ENCODE data around the gene CBLB.

CBLB gene

GRCh38 chr3:105877336-105877910 is 8.6 kb upstream of the CBLB start:
- Histone ChIP-seq H3K4me1 (ENCODE audit: control insufficient read depth, insufficient read depth, low read length) (no peaks in the 10 kb centered on the region), H3K36me3 (ENCODE audit: control insufficient read depth, insufficient read depth, low read length) (no peaks in the 10 kb centered on the region), H3K27me3 (ENCODE audit: control insufficient read depth, insufficient read depth, low read length, poor library complexity, severe bottlenecking) (no peaks in the 10 kb centered on the region), H3K27ac (ENCODE audit: insufficient read depth, low read depth, low read length, poor library complexity, severe bottlenecking) (no peak overlapping the region), H3K4me3 (ENCODE audit: insufficient read depth, low read depth, low read length) (no peak overlapping the region), H3K9me3 (ENCODE audit: control insufficient read depth, low read length) (no peaks in the 10 kb centered on the region)
- WGBS, 2 experiments = 100% methylated on average over 1 of the region's 1 CpG; no CpG with 5 or more reads in 1 of the 2 experiments

DNA sequence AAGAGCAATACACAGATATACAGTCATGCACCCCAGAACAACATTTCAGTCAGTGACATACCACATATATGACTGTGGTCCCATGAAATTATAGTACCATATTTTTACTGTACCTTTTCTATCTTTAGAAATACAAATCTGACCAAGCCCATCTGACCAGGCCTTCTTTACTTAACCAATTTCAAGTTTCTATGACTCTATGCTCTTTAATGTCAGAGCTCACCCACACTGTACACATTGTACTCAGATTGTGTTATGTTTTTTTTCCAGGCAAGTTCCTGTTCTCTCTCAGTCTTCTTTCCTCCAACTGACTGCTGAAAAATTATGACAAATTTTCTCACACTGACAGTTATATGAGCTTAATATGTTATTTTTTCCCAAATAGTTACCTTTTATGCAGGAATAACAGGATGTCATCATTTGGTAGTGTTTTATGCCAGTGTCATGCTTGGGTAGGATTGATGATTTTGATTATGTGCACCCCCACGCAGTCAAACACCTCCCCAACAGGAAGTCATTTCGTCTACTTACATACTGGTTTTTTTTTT is 8.0 kb upstream of the CBLB start:
- H3K27me3 ChIP-seq (ENCODE audit: control insufficient read depth, insufficient read depth, low read length, poor library complexity, severe bottlenecking) = no peaks in the 10 kb centered on the region
- H3K36me3 ChIP-seq (ENCODE audit: control insufficient read depth, insufficient read depth, low read length) = no peaks in the 10 kb centered on the region
- no peaks in the 10 kb centered on the region for H3K9me3 ChIP-seq (ENCODE audit: control insufficient read depth, low read length)
- H3K27ac ChIP-seq (ENCODE audit: insufficient read depth, low read depth, low read length, poor library complexity, severe bottlenecking) = no peak overlapping the region
- peaks cover under 1% of the 10 kb centered on the region for H3K4me1 ChIP-seq (ENCODE audit: control insufficient read depth, insufficient read depth, low read length)
- no peak overlapping the region for H3K4me3 ChIP-seq (ENCODE audit: insufficient read depth, low read depth, low read length)
- WGBS, 2 experiments = 100% methylated on average over 1 of the region's 2 CpGs; no CpG with 5 or more reads in 1 of the 2 experiments

- Histone ChIP-seq H3K4me1 (ENCODE audit: control insufficient read depth, insufficient read depth, low read length) (peaks cover 20% of the 10 kb centered on the region), H3K27me3 (ENCODE audit: control insufficient read depth, insufficient read depth, low read length, poor library complexity, severe bottlenecking) (no peaks in the 10 kb centered on the region), H3K4me3 (ENCODE audit: insufficient read depth, low read depth, low read length) (peak overlapping the region; percentile 96), H3K9me3 (ENCODE audit: control insufficient read depth, low read length) (no peaks in the 10 kb centered on the region), H3K36me3 (ENCODE audit: control insufficient read depth, insufficient read depth, low read length) (no peaks in the 10 kb centered on the region), H3K27ac (ENCODE audit: insufficient read depth, low read depth, low read length, poor library complexity, severe bottlenecking) (peak overlapping the region; percentile 93)
- 77 to 79% methylated on average over 4 to 5 of the region's 6 CpGs for WGBS, 2 experiments
Measured at GRCh38 chr3:105869861-105870755, 1.3 kb upstream of the CBLB start.

DNA sequence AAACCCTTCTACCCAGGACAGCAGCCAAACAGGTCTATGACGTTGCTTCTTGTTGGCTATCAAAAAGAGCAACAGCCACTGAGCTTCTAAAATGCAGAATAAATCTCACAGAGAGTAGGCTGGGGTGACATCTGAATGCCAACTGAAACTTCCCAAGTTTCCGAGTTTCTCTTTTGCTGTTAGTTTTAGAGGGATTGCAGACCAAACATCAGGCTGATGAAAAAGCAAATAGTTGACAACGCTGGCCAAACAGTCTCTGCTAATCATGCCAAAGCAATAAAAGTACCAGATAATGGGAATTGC is 670 bp upstream of the CBLB start:
- H3K36me3 ChIP-seq (ENCODE audit: control insufficient read depth, insufficient read depth, low read length) = no peaks in the 10 kb centered on the region
- H3K4me1 ChIP-seq (ENCODE audit: control insufficient read depth, insufficient read depth, low read length) = peaks cover 20% of the 10 kb centered on the region
- H3K9me3 ChIP-seq (ENCODE audit: control insufficient read depth, low read length) = no peaks in the 10 kb centered on the region
- H3K27ac ChIP-seq (ENCODE audit: insufficient read depth, low read depth, low read length, poor library complexity, severe bottlenecking) = peak overlapping the region; percentile 93
- no peaks in the 10 kb centered on the region for H3K27me3 ChIP-seq (ENCODE audit: control insufficient read depth, insufficient read depth, low read length, poor library complexity, severe bottlenecking)
- whole genome bisulfite sequencing, 2 experiments = 11 to 17% methylated on average over 3 of the region's 3 CpGs
- peak overlapping the region; percentile 96 for H3K4me3 ChIP-seq (ENCODE audit: insufficient read depth, low read depth, low read length)

DNA sequence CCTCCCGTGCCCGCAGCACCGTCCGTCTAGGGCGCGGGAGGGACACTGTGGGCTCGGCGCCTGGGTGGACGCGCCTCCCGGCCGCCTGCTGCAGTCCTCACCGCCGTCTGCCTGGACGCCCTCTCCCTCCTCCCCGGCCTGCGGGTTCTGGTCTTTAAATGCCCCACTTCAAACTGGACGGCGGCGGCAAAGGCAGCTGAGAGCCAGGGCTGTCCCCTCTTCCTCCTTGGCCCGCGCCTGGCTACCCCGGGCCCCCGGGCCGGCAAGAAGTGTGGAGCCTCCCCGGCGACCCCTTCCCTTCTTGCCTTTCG is 426 bp downstream of the CBLB start:
- Histone ChIP-seq H3K27ac (ENCODE audit: insufficient read depth, low read depth, low read length, poor library complexity, severe bottlenecking) (peak overlapping the region; percentile 76), H3K27me3 (ENCODE audit: control insufficient read depth, insufficient read depth, low read length, poor library complexity, severe bottlenecking) (no peaks in the 10 kb centered on the region), H3K9me3 (ENCODE audit: control insufficient read depth, low read length) (no peaks in the 10 kb centered on the region), H3K4me1 (ENCODE audit: control insufficient read depth, insufficient read depth, low read length) (peaks cover 20% of the 10 kb centered on the region), H3K36me3 (ENCODE audit: control insufficient read depth, insufficient read depth, low read length) (no peaks in the 10 kb centered on the region), H3K4me3 (ENCODE audit: insufficient read depth, low read depth, low read length) (peak overlapping the region; percentile 96)
- whole genome bisulfite sequencing, 2 experiments = 0% methylated on average over 28 of the region's 28 CpGs

DNA sequence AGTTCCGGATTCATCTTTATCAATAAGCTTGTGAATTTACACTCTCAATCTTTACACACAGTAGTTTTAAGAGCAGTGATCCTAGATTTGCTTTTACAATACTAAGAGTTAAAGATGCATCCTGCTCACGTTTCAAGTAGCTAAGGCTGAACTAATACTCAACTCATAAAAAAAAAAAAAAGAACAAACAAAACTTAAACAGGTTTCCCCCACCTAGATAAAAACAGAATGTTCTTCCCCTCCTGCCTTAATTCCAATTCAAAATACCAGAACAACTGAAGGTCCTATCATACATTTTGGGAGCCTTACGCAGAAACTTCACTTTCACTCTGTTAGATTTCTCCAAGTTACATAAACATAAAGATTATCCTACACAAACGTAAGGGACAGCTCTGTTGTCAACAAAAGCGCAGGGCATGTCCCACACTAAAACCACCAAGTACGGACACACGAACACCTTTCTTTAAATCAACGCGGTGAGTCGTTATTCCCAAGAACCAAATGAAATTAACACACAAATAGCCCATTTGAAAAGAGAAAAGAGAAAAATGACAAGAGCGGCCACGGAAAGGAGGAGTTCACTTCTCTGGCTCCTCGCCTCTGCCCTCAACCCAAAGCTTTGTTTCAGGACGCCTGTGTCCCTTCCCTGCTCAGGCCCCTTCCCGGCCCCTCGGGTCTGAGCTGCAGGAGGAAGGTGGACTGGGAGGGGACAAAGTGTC is 941 bp downstream of the CBLB start:
- Histone ChIP-seq H3K36me3 (ENCODE audit: control insufficient read depth, insufficient read depth, low read length) (peaks cover under 1% of the 10 kb centered on the region), H3K4me3 (ENCODE audit: insufficient read depth, low read depth, low read length) (peak overlapping the region; percentile 96), H3K27me3 (ENCODE audit: control insufficient read depth, insufficient read depth, low read length, poor library complexity, severe bottlenecking) (no peaks in the 10 kb centered on the region), H3K9me3 (ENCODE audit: control insufficient read depth, low read length) (no peaks in the 10 kb centered on the region), H3K27ac (ENCODE audit: insufficient read depth, low read depth, low read length, poor library complexity, severe bottlenecking) (no peak overlapping the region), H3K4me1 (ENCODE audit: control insufficient read depth, insufficient read depth, low read length) (peaks cover 20% of the 10 kb centered on the region)
- 5 to 6% methylated on average over 16 of the region's 16 CpGs for WGBS, 2 experiments

DNA sequence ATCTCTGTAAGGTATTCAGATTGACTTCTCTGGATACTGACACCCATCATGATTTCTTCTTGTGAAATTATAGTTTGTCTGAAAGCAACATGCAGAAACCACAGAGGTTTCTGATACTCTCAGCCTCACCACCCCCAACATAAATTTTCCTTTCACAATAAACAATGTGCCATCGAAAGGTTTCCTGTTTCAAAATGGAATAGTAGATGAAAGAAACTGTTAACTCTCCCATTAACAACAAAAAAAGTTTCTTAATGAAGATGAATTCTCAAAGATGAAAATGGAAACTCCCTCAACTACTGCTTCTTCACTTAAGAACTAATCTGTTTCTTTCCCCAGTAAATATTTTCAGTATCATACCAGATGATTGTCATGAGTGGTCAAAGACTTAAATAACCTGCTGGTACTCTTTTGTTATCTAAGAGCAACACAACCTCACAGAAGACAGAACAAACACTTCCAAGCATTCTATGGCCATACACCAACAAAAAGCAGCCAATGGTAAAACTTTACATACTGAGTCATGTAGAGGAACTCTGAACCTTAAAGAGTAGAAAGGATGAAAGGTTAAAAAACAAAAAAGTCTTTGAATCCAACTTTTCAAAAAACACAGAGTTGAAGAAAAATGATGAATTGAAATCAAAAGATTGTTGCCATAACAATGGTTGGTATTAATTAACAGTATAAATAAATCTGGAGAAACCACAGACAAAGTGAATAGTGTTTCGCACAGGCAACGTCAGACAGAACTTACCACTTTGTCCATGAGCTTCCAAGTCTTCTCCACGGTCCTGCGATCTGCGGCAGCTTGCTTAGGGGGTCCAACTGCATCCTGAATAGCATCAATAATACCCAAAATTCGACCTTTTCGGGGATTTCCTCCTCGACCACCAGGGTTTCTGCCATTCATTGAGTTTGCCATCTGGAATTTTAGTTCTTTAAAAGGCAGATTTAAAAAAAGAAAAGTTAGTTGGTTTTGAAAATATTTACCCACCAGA is 1.9 kb downstream of the CBLB start:
- H3K4me3 ChIP-seq (ENCODE audit: insufficient read depth, low read depth, low read length) = peak overlapping the region; percentile 96
- H3K27ac ChIP-seq (ENCODE audit: insufficient read depth, low read depth, low read length, poor library complexity, severe bottlenecking) = no peak overlapping the region
- WGBS, 2 experiments = 39 to 44% methylated on average over 8 to 9 of the region's 9 CpGs
- H3K27me3 ChIP-seq (ENCODE audit: control insufficient read depth, insufficient read depth, low read length, poor library complexity, severe bottlenecking) = no peaks in the 10 kb centered on the region
- H3K36me3 ChIP-seq (ENCODE audit: control insufficient read depth, insufficient read depth, low read length) = peaks cover 3% of the 10 kb centered on the region
- H3K4me1 ChIP-seq (ENCODE audit: control insufficient read depth, insufficient read depth, low read length) = peaks cover 20% of the 10 kb centered on the region
- H3K9me3 ChIP-seq (ENCODE audit: control insufficient read depth, low read length) = no peaks in the 10 kb centered on the region

DNA sequence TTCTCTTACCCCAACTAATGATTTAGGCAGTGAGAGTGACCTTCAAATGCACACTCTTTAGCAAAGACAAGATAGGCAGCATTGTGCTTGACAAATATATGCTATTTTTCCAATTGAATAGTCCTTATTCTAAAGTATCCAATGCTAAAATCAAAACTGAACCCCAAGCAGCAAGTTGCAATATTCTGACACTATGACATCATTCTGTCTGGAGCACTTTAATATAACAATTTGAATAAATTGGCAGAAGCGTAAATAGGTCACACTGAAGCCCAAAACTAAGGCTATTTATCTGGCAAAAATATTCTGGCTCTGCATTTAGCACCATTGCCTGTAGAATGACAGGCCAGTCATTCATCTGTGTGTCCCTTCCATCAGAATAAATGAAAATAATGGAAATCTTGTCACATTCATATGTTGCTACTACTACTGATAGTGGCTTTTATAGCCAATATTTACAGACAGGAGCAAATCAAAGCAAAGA is 2.9 kb downstream of the CBLB start:
- Histone ChIP-seq H3K4me1 (ENCODE audit: control insufficient read depth, insufficient read depth, low read length) (peaks cover 12% of the 10 kb centered on the region), H3K27me3 (ENCODE audit: control insufficient read depth, insufficient read depth, low read length, poor library complexity, severe bottlenecking) (no peaks in the 10 kb centered on the region), H3K9me3 (ENCODE audit: control insufficient read depth, low read length) (no peaks in the 10 kb centered on the region), H3K36me3 (ENCODE audit: control insufficient read depth, insufficient read depth, low read length) (peaks cover 3% of the 10 kb centered on the region), H3K4me3 (ENCODE audit: insufficient read depth, low read depth, low read length) (no peak overlapping the region), H3K27ac (ENCODE audit: insufficient read depth, low read depth, low read length, poor library complexity, severe bottlenecking) (no peak overlapping the region)
- 88 to 100% methylated on average over 1 of the region's 1 CpG for WGBS, 2 experiments

- WGBS, 2 experiments = 80 to 100% methylated on average over 1 of the region's 1 CpG
- Histone ChIP-seq H3K4me1 (ENCODE audit: control insufficient read depth, insufficient read depth, low read length) (peaks cover 10% of the 10 kb centered on the region), H3K4me3 (ENCODE audit: insufficient read depth, low read depth, low read length) (no peak overlapping the region)
Measured at GRCh38 chr3:105865016-105865623, 3.7 kb downstream of the CBLB start.

More at GRCh38 chr3:105865016-105865623, 3.7 kb downstream of the CBLB start:
- Histone ChIP-seq H3K36me3 (ENCODE audit: control insufficient read depth, insufficient read depth, low read length) (peaks cover 3% of the 10 kb centered on the region), H3K27ac (ENCODE audit: insufficient read depth, low read depth, low read length, poor library complexity, severe bottlenecking) (no peak overlapping the region), H3K9me3 (ENCODE audit: control insufficient read depth, low read length) (no peaks in the 10 kb centered on the region), H3K27me3 (ENCODE audit: control insufficient read depth, insufficient read depth, low read length, poor library complexity, severe bottlenecking) (no peaks in the 10 kb centered on the region)
